HG02870 (cell line): ENCODE measurements around the gene UTRN.

Experiments
- ATAC-seq: cut with Tn5 transposase; IDR thresholded peaks from one replicate; pipeline ENCODE4 v1.9.1; 2021; ENCODE audit warnings: mild to moderate bottlenecking, moderate library complexity; ENCODE audit not compliant: unreplicated experiment

Gene UTRN

DNA sequence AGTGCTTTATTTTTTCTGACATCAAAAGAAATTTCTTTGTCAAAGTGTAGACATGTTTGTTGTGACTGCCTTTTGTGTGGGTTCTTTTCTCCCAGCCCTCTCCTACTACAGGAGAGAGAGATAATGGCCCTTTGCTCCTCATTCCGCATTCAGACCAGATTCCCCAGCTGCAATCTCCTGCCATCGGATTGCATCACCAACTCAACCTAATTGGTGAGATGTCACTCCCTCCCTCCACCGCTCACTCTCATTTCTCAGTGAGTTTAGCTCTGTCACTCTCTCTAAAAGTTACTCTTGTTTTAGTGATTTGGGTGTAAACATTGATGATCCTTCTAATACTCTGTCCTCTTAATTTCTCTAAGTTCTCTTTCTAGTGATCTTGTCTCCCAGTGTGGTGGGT lies 22.7 kb downstream of the UTRN start:
- no peak for ATAC-seq

DNA sequence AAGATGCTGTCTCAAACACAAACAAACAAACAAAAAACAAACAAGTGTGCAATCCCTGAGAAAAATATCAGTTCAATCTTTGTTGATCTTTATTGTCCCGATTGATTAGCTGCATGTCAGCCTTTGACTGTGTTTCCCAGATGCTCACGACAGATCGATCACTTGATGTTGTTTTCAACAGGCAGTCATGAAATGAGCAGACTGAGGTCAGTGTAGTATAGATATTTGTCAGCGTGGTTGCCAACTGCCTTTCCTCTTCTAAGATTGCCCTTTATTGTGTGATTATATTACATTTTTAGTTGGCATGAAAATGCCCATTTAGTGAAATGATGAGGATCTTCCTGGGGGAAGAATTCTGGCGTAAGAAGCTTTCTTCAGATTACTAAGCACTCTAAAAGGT lies 25.6 kb downstream of the UTRN start:
- no peak for ATAC-seq

DNA sequence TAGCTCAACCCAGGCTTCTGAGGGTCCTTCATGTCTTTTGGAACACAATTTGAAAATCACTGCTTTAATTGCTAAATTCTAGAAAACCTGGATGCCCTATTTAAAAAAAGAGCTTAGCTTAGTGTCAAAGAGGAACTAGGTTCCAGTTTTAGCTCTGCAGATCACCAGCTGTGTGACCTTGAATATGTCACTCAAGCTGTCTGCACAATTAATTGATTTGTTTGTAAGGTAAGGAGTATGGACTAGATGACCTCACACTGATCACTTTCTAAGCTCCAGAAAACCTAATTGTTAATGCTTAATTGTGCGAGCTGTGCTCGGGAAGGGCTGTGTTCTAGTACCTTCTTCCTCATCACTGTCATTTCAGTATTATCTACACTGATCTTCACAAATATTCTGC lies 26.2 kb downstream of the UTRN start:
- no peak for ATAC-seq

DNA sequence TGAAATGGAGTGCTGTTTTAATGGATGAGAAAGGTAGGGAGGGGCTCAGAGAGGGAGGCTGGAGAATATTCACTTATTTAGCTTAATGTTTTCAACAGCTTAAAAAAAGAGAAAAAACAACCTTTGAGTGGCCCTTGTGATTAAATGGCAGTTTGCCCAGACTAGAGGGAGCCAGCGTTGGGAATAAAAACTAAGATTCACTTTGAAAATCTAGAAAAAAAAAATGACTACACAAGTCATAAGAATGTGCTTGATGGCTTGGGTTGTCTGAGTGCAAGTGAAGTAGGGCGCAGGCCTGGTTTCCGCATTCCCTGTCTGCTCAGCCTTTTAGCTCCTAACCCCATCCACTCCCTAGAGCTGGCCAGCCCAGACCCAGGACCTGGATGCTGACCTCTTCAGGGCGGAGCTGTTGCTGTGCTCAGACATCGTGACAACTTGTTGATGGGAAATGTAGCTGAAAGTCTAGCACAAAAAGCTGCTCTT lies 28.9 kb downstream of the UTRN start:
- ATAC-seq = no peak

DNA sequence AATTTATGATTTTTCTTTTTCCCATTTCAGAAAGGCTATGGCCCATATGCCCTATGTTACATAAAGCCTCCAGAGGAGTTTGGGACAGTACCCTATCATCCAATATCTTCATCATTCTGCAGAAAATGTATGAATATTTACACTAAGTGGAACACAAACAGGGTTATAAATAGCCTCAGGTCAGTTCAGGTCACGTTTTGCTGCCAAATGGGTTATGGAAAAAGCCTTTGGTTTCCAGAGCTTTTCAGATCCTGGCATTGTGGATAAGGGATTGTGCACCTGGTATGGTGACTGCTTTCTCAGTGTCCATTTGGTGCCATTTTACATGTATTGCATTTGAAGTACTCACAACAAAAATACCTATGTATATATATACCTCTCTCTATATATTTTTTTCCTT lies 29.4 kb downstream of the UTRN start:
- no peak for ATAC-seq

DNA sequence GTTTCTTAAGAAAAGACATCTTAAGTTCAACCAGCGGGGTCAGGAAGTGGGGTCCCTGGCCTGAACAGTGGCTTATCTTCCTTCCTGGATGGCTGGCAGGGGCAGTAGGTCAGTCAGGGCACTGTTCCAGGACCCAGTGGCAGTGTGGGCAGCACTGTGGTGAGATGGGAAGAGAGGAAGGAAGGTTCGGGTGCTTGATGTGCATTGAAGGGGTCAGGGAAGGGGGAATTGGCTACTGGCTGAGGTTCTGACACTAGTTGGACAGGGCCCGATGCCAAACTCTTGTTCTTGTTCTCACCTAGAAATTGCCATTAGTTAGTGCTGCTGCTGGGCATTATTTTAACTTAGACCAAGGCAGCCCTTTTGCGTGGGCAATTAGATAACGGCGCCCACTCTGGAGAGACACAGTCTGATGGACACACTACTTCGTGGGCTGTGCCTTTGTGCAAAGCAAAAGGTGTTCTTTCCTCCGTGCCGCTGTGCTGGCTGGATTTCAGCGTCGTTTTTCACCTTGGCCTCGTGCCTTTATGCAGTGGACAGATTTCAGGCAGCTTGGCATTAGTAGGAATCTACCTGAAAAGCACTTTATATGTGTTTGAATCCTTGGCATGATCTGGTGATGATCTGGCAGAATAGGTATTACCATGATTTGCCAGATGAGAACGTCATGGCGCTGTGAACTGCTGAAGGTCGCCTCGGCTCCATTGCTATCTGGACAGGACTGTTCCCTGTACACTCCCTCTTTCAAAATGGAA lies 30.3 kb downstream of the UTRN start:
- ATAC-seq = no peak

DNA sequence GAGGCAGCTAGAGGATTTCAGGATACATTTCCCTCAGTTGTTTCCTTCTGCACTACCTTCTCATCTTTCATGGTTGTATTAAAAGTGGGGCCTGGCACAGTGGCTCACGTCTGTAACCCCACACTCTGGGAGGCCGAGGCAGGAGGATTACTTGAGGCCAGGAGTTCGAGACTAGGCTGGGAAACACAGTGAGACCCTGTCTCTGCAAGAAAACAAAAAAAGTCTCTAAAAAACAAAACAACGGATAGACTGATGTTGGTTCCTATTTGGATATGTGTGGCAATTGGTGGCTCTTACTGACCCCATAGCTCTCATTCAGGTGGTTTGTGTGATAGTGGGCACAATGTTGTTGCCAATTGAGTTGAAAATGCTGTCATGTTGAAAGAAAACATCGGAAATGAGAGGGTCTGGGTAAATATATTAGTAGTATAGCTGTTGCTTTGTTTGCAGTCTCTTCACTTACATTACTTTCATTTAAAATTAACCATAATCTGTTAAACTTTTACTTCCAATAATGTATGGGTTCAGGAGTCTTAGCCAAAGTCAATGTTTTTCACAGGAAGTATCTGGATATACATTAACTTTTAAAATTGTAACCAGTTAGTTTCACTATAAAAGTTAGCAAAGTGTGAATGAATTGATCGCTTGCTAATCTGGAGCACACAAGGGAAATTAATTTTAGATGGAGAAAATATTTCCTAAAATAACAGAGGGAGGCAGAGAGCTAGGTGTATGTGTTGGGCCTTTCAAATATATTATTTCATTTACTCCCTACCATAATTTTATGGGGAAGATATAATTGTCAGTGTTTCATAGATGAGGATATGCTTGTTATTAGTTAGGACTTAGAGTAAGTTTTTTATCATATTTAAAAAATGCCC lies 31.1 kb downstream of the UTRN start:
- no peak for ATAC-seq

DNA sequence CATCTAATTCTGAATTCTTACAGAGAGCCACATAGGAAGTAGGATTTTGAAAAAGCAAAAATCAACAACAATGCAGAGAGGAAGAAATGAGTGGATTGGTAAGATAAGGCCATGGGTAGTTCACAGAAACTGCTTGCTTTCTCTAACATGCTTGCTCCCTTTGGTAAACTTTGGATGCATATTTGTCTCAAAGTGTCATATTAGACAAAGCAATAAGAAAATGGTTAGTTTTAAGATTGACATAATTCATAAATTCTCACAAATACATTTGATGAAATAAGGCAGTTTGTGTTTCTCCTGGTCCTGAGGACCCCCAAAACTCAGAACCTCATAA lies 31.7 kb downstream of the UTRN start:
- no peak for ATAC-seq

DNA sequence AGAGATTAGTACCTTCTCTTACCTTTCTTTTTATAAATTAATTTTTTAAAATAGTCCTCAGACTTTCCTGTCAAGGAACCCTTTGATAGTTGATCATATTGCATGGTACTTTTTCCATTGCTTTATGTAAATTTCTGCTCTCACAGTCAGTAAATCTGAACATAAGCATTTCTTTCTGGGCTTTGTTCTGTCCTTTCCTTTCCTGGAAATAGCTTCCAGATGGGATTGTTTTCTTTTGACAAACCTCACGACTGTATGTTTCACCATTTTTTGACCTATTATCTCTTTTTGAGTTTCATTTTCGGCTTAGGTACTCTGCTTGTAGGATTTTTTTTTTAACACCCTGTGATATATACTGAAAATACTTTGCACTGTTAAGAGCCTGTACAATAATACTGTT lies 32.6 kb downstream of the UTRN start:
- ATAC-seq = no peak

DNA sequence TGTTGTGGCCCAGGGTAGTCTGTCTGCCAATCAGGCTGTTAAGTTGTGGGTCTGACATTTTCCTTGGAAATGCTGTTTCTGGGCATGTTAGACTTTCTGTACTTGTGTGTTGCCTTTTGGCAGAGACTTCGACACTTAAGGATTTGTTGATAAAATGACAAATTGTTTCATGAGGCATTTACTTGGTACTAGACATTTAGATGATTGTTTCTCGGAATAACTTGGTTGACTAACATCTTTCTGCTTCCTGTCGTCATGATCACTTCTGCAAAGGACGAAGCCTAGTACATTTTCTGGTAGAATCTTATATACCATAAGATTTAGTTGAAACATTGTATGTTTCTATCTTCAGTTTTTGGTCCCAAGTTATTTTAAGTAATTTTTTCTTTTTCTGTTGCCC lies 34.1 kb downstream of the UTRN start:
- ATAC-seq = no peak

DNA sequence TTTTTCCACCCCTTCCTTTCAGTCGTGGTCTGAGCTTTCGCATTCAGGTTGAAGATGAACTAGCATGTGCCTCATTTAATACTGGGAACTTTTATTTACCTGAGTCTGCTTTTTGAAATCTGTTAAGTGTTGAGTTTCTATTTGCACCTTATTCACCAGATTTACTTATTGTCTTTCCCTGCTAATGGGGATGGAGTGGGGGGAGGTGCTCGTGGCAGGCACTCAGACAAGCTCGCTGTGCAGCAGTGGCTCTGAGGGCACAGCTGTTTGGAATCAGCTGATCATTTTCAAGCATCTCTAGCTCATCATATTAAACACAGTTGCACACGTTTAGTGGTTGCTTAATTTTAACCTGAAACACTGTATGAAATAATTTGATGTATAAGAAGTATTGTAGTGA lies 35.6 kb downstream of the UTRN start:
- no peak for ATAC-seq

DNA sequence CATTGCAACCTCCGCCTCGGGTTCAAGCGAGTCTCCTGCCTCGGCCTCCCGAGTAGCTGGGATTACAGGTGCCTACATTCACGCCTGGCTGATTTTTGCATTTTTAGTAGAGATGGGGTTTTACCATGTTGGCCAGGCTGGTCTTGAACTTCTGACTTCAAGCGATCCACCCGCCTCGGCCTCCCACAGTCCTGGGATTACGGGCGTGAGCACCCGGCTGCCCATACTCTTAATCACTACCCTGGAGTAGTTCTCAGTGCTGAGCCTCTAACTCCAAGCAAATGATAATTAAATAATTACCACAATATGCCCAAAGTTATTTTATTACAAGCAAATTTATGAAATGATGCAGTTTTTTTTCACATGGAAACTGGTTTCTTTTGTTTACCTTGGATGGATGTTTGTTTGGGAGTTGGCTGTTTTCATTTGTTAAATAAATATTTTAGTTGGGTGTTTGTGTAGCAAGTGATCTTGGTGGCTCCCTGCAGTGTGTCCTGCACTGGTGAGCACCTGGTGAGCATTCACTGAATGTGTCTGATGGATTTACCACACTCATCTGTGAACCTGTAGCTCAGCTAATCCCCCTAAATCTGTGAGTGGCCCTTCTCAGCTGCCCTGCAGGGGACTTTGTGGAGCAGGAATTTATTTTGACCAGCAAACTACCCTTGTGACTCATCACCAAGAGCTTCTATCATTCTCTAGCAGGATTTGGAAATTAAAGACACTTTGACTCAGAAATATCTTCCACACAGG lies 36.9 kb downstream of the UTRN start:
- ATAC-seq = no peak

DNA sequence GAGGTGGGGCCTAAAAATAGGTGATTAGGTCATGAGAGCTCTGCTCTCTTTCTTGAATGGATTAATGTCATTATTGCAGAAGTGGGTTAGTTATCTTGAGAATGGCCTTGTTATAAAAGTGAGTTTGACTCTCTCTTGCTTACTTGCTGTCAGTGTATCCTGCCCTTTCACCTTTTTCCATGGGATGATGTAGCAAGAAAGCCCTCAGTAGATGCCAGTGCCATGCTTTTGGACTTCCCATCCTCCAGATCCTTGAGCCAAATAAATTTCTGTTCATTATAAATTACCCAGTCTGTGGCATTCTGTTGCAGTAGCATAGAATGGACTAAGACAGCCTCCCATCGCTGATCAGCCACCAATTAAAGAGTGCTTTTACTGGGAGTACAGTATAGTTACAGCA lies 40.1 kb downstream of the UTRN start:
- ATAC-seq = no peak

DNA sequence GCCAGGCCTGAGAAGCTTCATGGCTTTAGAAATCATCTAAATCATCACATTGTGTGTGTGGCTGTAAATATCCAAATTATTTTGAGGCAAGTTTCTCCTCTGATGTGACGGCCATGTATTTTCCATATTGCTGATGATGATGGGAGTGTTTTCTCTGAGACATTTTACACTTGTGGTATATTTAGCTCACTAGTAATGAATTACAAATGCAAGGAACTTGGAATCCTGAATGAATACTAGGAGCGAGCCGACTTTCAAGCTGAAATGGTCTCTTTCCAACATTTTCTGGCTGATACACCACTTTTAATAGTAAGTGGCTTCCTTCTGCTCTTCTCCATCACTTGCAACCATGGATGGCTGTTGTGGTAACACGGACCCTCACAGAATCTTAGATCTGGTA lies 41.3 kb downstream of the UTRN start:
- no peak for ATAC-seq

DNA sequence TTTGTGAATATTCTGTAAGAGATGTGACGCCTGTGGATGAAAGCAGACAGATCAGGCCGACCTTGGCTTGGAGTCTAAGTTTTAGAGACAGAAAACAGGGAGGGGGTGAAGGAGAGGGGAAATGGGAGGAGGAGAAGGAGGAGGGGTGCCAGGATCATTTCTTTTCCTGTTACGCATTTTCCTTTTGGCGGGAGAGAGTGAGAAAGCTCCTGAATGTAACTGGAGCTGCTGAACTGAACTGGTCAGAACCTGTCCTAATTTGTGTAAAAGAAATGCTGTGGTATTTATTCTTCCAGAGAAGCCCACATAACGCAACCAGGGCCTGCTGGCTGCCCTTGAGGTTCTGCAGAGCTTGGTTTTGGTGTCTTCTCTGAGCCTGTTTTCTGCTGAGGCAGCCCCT lies 41.9 kb downstream of the UTRN start:
- no peak for ATAC-seq

DNA sequence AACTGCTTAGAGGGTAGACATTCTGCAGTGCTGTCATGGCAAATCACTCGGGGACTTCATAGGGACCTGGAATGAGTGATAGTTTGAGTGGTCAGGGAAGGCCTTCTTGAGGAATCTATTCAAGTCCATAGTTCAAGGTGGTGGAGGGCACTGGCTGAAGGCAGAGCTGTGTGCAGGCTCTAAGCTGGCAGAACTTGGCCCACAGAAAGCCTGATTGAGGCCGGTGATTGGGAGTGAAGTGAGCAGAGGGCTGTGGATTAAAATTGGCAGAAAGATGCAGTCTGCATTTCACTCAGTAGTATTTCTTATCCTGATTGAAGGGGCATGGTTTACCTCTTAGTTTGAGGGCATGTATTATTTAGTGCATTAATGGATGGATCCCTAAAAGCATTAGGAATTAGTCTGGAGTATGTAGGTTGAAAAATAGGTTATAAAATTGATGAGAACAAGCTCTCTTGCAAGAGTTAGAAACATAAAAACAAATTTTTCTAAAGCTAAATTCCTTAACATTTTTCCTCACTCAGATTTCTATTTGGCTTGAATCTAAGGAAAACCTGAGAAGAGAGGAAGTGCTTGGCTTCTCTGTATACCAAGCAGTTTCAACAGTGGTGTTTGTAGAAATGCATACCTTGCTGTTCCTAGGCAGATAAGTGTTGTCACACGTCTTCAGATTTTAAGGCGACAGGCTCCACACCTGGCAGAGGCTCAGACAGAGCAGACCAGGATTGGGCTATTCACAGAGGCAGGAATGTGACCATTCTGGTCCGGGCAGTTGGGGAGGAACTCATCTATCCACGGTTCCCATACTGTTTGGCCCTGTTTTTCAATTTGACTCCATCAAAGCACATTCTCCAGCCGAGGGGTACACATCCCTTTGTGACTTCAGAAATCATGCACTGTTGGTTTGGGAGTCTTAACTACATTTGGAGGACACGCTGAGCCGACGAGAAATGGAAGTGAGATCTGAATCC lies 45.2 kb downstream of the UTRN start:
- no peak for ATAC-seq

DNA sequence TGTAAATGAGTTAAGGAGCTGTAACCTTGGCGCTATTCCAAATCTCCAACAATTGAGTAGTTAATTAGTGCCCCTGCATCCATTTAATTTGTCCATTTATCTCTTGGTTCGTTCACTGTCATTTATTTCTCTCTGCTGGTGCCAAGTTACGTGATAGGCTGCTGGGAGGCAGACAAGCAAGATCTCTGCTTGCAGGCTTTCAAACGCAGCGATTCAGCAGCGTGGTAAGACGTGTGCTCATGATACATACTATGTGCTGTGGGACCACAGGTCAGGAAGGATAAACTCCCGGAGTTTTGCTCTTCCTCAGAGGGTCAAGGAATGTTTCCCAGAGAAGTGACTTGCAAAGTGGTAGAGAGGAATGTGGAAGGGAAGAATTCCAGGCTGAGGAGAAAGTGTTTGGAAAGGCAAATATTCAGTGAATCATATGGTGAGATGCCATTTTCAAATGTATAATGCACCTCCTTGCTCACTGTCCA lies 46.4 kb downstream of the UTRN start:
- ATAC-seq = no peak

DNA sequence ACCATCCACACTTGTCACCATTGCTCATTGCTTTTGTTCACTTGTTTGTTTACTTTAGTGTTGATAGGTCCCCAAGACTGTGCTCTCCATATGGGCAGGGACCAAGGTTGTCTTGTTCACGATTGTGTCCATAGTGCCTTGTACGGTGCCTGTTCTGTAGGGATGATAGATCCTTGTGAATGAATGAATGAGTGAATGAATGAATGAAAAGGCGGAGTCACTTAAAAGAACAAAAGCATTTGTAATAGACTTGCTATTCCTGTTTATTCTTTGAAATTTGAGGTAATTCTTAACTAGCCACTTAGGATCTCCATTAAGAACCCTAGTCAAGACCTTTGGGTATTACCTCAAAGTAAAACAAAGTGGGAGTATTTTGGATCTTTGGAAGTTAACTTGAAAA lies 47.0 kb downstream of the UTRN start:
- no peak for ATAC-seq

DNA sequence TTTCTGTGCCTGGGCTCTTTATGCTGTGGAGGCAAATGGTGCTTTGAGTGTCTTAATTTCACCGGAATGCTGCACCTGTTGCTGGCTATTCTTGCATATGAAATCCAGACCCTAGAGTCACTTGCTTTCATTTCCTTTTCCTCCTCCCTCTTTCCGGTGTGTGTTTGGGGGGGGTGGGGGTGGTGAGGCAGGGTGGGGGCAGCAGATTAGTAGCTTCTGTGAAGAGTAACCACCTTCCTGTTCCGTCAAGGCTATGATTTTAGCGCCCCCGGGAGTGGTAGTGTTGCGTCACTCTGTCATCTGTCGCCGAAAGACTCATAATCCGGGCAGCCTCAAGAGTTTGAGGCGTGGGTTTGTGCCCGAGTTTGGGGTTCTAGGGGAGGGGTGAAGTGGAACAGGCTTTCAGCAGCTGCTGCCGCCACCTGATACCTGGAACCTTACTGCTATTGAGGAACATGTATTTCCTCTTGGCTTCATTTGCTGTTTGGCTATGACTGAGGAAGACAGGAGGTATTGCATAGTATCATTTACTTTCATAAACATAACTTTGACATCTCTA lies 49.1 kb downstream of the UTRN start:
- peak; percentile 39 for ATAC-seq
